HG02938 (cell line): ENCODE results near the gene SLC1A3.

ENCODE experiments used
- ATAC-seq: cut with Tn5 transposase; IDR thresholded peaks from one replicate; pipeline ENCODE4 v1.9.1; 2021; ENCODE audit warnings: mild to moderate bottlenecking, moderate library complexity; ENCODE audit not compliant: unreplicated experiment

Gene SLC1A3

GRCh38 chr5:36599986-36600779 is 6.2 kb upstream of the SLC1A3 start:
- ATAC-seq: no peak

GRCh38 chr5:36600917-36601527 is 5.4 kb upstream of the SLC1A3 start:
- no peak for ATAC-seq

- no peak for ATAC-seq
These were observed 3.6 kb upstream of the SLC1A3 start for GRCh38 chr5:36602704-36603321.

GRCh38 chr5:36605241-36605640 is 1.2 kb upstream of the SLC1A3 start:
- no peak for ATAC-seq

- no peak for ATAC-seq
These were observed 374 bp upstream of the SLC1A3 start for GRCh38 chr5:36606036-36606427.

GRCh38 chr5:36607114-36607571 is 737 bp downstream of the SLC1A3 start:
- ATAC-seq: no peak

GRCh38 chr5:36607838-36608783 is 1.7 kb downstream of the SLC1A3 start:
- ATAC-seq: no peak

- ATAC-seq: no peak
These were observed 4.2 kb downstream of the SLC1A3 start for GRCh38 chr5:36610621-36611020.

- no peak for ATAC-seq
These were observed 5.3 kb downstream of the SLC1A3 start for GRCh38 chr5:36611520-36612274.

- ATAC-seq: no peak
These were observed 6.8 kb downstream of the SLC1A3 start for GRCh38 chr5:36613241-36613640.

- no peak for ATAC-seq
These were observed 7.6 kb downstream of the SLC1A3 start for GRCh38 chr5:36613771-36614656.

GRCh38 chr5:36614657-36615308 is 8.4 kb downstream of the SLC1A3 start:
- no peak for ATAC-seq

GRCh38 chr5:36619012-36619635 is 12.7 kb downstream of the SLC1A3 start:
- no peak for ATAC-seq

GRCh38 chr5:36621985-36622384 is 15.6 kb downstream of the SLC1A3 start:
- ATAC-seq: no peak

- ATAC-seq: no peak
These were observed 17.4 kb downstream of the SLC1A3 start for GRCh38 chr5:36623832-36624231.

GRCh38 chr5:36624277-36624676 is 17.9 kb downstream of the SLC1A3 start:
- ATAC-seq: no peak

GRCh38 chr5:36628695-36629094 is 22.3 kb downstream of the SLC1A3 start:
- no peak for ATAC-seq

GRCh38 chr5:36629729-36630128 is 23.3 kb downstream of the SLC1A3 start:
- ATAC-seq: no peak
